Adrenal gland (tissue), 12 donors: ENCODE measurements around the gene TRAFD1. TPM values are rescaled to one million over a fixed set of nuclear protein-coding genes. Genes with fewer than 3 reads are reported as not detected.
A peak's percentile ranks its signal among the peaks of the same experiment; 100 is the strongest.
"Not testable (repeated sequence)": the region's sequence is repeated elsewhere in the genome, so short reads cannot be mapped to it uniquely, and the experiment has no call there.

Experiments used
- DNase-seq, 7 donors: peaks; one replicate each; pipeline ENCODE4 v3.0.0-alpha.2; 2019 to 2020
- H3K27ac ChIP-seq, 5 donors: fragments of 200-600 bp; sonication (generic) in 4 of 5; 1 replicate in 3 of 5; 2 replicates in 2 of 5; pipeline versions ENCODE4 v1.5.1 to v1.8.0; 2016 to 2020; ENCODE audit warnings: mild to moderate bottlenecking in 1 of 5
- H3K27me3 ChIP-seq: fragments of 200-600 bp; 2 replicates; pipeline ENCODE4 v1.8.0; 2021
- H3K36me3 ChIP-seq, 2 donors: fragments of 200-600 bp; replicated peaks in 1 of 2; 1 replicate in 1 of 2; 2 replicates in 1 of 2; pipeline versions ENCODE4 v1.5.1 to v1.8.0; 2018 to 2022
- H3K4me1 ChIP-seq, 2 donors: fragments of 200-600 bp; replicated peaks in 1 of 2; 1 replicate in 1 of 2; 2 replicates in 1 of 2; pipeline versions ENCODE4 v1.5.1 to v1.8.0; 2018 to 2021
- H3K4me3 ChIP-seq, 4 donors: fragments of 200-600 bp; sonication (generic) in 3 of 4; one replicate each; pipeline ENCODE4 v1.5.1; 2016 to 2018
- H3K9me3 ChIP-seq, 3 donors: fragments of 200-600 bp; sonication (generic) in 1 of 3; replicated peaks in 1 of 3; 1 replicate in 2 of 3; 2 replicates in 1 of 3; pipeline versions ENCODE4 v1.5.1 to v1.8.0; 2016 to 2021
- CTCF ChIP-seq, 6 experiments: fragments of 450-650 bp in 4 of 6; fragments of 200-600 bp in 2 of 6; sonication (generic) in 1 of 6; IDR thresholded peaks; 1 replicate in 5 of 6; 2 replicates in 1 of 6; pipeline versions ENCODE4 v1.5.1 to v1.8.0; 2016 to 2021; ENCODE audit warnings: antibody characterized with exemption in 6 of 6, mild to moderate bottlenecking in 2 of 6, moderate library complexity in 1 of 6
- POLR2A ChIP-seq, 2 donors: fragments of 450-650 bp; IDR thresholded peaks; one replicate each; pipeline ENCODE4 v1.6.1; 2017; ENCODE audit warnings: antibody characterized with exemption in 2 of 2, mild to moderate bottlenecking in 2 of 2, moderate library complexity in 1 of 2
- WGBS, 4 donors: extraction: QIAGEN DNeasy Blood & Tissue Kit in 2 of 4; methylation state at CpG; one replicate each; pipeline versions ENCODE4 v1.1.5 to v1.1.7; 2013 to 2017; 5-methylcytosine and 5-hydroxymethylcytosine counted together
- intact Hi-C, 2 donors: fragments of 100-400 bp; cut with DNase I; formaldehyde crosslinking; loops; one replicate each; pipeline versions ENCODE4 v1.14.1 to v1.15.0; 2022 to 2023
- polyA plus RNA-seq, 3 donors: library from polyadenylated mRNA; stranded (reverse); fragments of 200-250 nt in 2 of 3; fragments of 350-450 nt in 1 of 3; fragmentation: Illumina TruSeq in 1 of 3; extraction: RNeasy Lipid Tissue Mini Kit (QIAGEN cat#74804) in 1 of 3; gene quantifications; one replicate each; pipeline ENCODE4 v1.2.3, GENCODE V29; 2013 to 2014
- total RNA-seq, 9 donors: library from RNA; depleted of rRNA in 4 of 9; stranded (reverse); fragments of >200 nt in 4 of 9; fragments of 120-200 nt in 1 of 9; fragmentation: NEBNext Ultra II Directional in 1 of 9; extraction: Animal tissue kit (Norgen Biotek cat#: 25700) in 1 of 9; gene quantifications; one replicate each; pipeline versions ENCODE4 v1.1.0 to v1.2.4, GENCODE V29; 2013 to 2023
- donor health status: healthy with polysubstance abuse.
- donor health status: Bipolar disorder and iron deficiency.
- donor health status: DM: yes; HTN: yes; CAD: no.
- donor health status: DM: no; HTN: no; CAD: no.
- donor health status: DM: no; HTN: no; CAD: no.
- donor health status: DM: yes; HTN: yes; CAD: no.

The TRAFD1 gene
- total and polyA plus RNA-seq, 12 donors = 11.4 to 45.9 (median 28.3) TPM

GRCh38 chr12:112107306-112108201 lies 17.8 kb upstream of the TRAFD1 start:
- 13 to 18% (median 14%) methylated on average over 10 to 13 of the region's 13 CpGs for WGBS, 4 donors
- no peak for TF ChIP-seq POLR2A (IDR thresholded peaks at IDR 0.05)
- no peak for TF ChIP-seq CTCF (IDR thresholded peaks at IDR 0.05)
- peak; percentile 35 to 67 (median 50) for DNase-seq
- Histone ChIP-seq H3K9me3 (no peaks in the 10 kb centered on the region), H3K36me3 (no peaks in the 10 kb centered on the region), H3K27ac (peak overlapping the region; percentile 62 to 95 (median 84)), H3K4me1 (peaks cover 16 to 40% of the 10 kb centered on the region in 2 donors), H3K27me3 (no peaks in the 10 kb centered on the region), H3K4me3 (peak overlapping the region; percentile 19 to 77 (median 57))
- intact Hi-C loops = no loop called here

DNA sequence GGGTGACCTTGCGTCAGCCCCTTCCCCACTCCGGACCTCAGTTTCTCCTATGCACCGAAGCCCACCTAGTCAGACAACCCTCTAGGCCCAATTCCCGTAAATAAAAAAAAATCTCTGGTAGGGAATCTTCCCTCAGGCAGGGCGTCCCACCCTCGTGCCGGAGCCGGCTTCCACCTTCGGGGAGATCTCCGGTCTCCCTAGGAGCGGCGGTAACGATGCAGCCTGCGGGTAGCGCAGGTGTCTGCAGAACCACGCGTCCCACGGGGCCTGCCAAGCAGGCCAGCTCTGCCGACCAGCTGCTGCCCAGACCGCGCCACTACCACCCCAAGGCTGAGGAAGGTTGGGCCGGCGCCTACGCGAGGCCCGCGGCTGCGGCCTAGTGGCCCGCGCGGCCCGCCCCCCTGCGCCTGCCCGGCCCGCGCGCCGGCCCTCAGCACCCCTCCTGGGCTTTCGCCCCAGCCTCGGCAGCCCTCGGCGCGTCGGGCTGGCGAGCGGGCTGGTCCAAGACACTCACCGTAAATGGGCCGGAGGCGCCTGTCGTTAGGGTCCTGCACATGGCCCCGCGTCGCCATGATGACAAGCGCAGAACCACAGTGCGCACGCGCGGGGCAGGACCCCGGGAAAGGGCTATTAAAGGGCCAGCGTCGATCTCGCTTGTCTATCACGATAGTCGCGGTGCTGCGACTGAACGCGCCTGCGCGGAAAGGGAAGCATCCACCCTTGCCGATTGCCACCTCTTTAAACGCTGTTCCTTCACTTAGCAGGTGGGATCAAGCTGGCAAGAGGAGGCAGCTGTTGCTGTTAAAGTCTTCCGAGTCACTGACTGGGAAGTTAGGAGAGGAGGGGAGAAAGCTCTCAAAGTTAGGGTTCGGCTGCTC lies 16.9 kb upstream of the TRAFD1 start, which contains the start of gene NAA25:
NAA25 (minus strand) TSS at position 582 of the 878 bp plus-strand sequence; CDS start at position 572, 10 bp downstream.
- 0% methylated on average over 12 to 74 of the region's 74 CpGs for WGBS, 4 donors
- DNase-seq = peak; percentile 88 to 94 (median 91)
- intact Hi-C loops = no loop called here
- Histone ChIP-seq H3K9me3 (no peaks in the 10 kb centered on the region), H3K27ac (peak within 1 kb of the TSS; percentile 82 to 98 (median 88)), H3K4me3 (peak within 1 kb of the TSS; percentile 19 to 77 (median 57)), H3K36me3 (no peaks in the 10 kb centered on the region), H3K4me1 (peaks cover 16 to 35% of the 10 kb centered on the region in 2 donors), H3K27me3 (no peaks in the 10 kb centered on the region)
- no peak for TF ChIP-seq CTCF (IDR thresholded peaks at IDR 0.05)
- peak in 1 of 2 donors; percentile 41 for TF ChIP-seq POLR2A (IDR thresholded peaks at IDR 0.05)

DNA sequence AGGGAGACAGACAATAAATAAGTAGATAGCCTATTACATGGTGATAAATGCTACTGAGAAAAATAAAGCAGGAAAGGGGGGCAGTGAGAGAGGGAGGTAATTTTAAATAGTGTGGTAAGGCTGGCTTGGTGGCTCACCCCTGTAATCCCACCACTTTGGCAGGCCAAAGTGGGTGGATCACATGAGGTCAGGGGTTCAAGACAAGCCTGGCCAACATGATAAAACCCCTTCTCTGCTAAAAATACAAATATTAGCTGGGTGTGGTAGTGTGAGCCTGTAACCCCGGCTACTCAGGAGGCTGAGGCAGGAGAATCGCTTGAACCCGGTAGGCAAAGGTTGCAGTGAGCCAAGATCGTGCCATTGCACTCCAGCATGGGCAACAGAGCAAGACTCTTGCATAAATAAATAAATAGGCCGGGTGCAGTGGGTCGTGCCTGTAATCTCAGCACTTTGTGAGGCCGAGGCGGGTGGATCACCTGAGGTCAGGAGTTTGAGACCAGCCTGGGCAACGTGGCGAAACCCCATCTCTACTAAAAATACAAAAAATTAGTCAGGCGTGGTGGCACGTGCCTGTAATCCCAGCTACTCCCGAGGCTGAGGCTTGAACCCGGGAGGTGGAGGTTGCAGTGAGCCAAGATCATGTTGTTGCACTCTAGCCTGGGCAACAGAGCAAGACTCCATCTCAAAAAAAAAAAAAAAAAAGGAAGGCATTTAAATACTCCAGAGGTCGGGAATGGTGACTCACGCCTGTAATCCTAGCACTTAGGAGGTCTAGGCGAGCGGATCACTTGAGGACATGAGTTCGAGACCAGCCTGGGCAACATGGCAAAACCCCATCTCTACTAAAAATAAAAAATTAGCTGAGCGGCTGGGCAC lies 14.3 kb upstream of the TRAFD1 start:
- H3K9me3 ChIP-seq, H3K27me3 ChIP-seq, H3K36me3 ChIP-seq, H3K4me3 ChIP-seq, H3K27ac ChIP-seq, intact Hi-C loops: not testable (repeated sequence)
- 86 to 88% (median 87%) methylated on average over 17 to 20 of the region's 20 CpGs for WGBS, 4 donors
- H3K4me1 ChIP-seq = peaks cover 16 to 23% of the 10 kb centered on the region in 2 donors
- DNase-seq = peak in 2 of 7 donors; percentile 5 to 46

DNA sequence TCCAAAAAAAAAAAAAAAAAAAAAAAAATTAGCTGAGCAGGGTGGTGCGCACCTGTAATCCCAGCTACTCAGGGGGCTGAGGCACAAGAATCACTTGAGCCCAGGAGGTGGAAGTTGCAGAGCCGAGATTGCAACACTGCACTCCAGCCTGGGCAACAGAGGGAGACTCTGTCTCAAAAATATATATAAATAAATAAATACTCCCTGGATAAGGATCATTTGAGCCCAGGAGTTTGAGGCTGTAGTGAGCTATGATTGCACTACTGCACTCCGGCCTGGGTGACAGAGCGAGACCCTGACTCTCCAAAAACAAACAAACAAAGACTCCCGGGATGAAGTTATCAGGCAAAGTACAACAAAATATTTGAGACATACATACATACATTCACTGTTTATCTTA lies 13.4 kb upstream of the TRAFD1 start:
- no peak overlapping the region for H3K4me3 ChIP-seq
- WGBS, 4 donors = 64 to 87% (median 77%) methylated on average over 5 of the region's 5 CpGs
- TF ChIP-seq CTCF (IDR thresholded peaks at IDR 0.05) (no peak), POLR2A (IDR thresholded peaks at IDR 0.05) (no peak)
- no peak overlapping the region for H3K27ac ChIP-seq
- DNase-seq = peak in 3 of 7 donors; percentile 6 to 47 (median 12)
- H3K27me3 ChIP-seq = no peaks in the 10 kb centered on the region
- peaks cover 10 to 24% of the 10 kb centered on the region in 2 donors for H3K4me1 ChIP-seq
- intact Hi-C loops = no loop called here
- H3K36me3 ChIP-seq = no peaks in the 10 kb centered on the region
- no peaks in the 10 kb centered on the region for H3K9me3 ChIP-seq
